ENCODE data around the gene LRRC53.
A peak's percentile ranks its signal among the peaks of the same experiment; 100 is the strongest.

Gene LRRC53

GRCh38 chr1:74496669-74497068, 15.7 kb downstream of the LRRC53 start:
- no peak for DNase-seq (ENCODE audit: low spot score)

GRCh38 chr1:74486036-74486435, 26.4 kb downstream of the LRRC53 start:
- no peak for DNase-seq (ENCODE audit: low spot score)

GRCh38 chr1:74485622-74486021, 26.8 kb downstream of the LRRC53 start:
- DNase-seq (ENCODE audit: low spot score) = no peak

GRCh38 chr1:74481607-74482006, 30.8 kb downstream of the LRRC53 start:
- DNase-seq (ENCODE audit: low spot score) = no peak

- DNase-seq (ENCODE audit: low spot score) = no peak
Observed at GRCh38 chr1:74480068-74480467, 32.3 kb downstream of the LRRC53 start.

GRCh38 chr1:74478979-74479378, 33.4 kb downstream of the LRRC53 start:
- no peak for DNase-seq (ENCODE audit: low spot score)

- no peak for DNase-seq (ENCODE audit: low spot score)
Observed at GRCh38 chr1:74474585-74474984, 37.8 kb downstream of the LRRC53 start.

- no peak for DNase-seq (ENCODE audit: low spot score)
Observed at GRCh38 chr1:74471470-74471869, 40.9 kb downstream of the LRRC53 start.

GRCh38 chr1:74470936-74471335, 41.5 kb downstream of the LRRC53 start:
- no peak for DNase-seq (ENCODE audit: low spot score)

GRCh38 chr1:74470251-74470650, 42.2 kb downstream of the LRRC53 start:
- no peak for DNase-seq (ENCODE audit: low spot score)

GRCh38 chr1:74468982-74469603, 43.3 kb downstream of the LRRC53 start:
- peak; percentile 36 for DNase-seq (ENCODE audit: low spot score)

GRCh38 chr1:74467786-74468377, 44.5 kb downstream of the LRRC53 start:
- no peak for DNase-seq (ENCODE audit: low spot score)

- DNase-seq (ENCODE audit: low spot score) = no peak
Observed at GRCh38 chr1:74465193-74465681, 47.2 kb downstream of the LRRC53 start.

- no peak for DNase-seq (ENCODE audit: low spot score)
Observed at GRCh38 chr1:74464037-74464436, 48.4 kb downstream of the LRRC53 start.

GRCh38 chr1:74463333-74463988, 49.0 kb downstream of the LRRC53 start:
- no peak for DNase-seq (ENCODE audit: low spot score)

- DNase-seq (ENCODE audit: low spot score) = no peak
Observed at GRCh38 chr1:74457253-74457652, 55.2 kb downstream of the LRRC53 start.

GRCh38 chr1:74455390-74455789, 57.0 kb downstream of the LRRC53 start:
- no peak for DNase-seq (ENCODE audit: low spot score)

- DNase-seq (ENCODE audit: low spot score) = no peak
Observed at GRCh38 chr1:74453277-74453676, 59.1 kb downstream of the LRRC53 start.

- no peak for DNase-seq (ENCODE audit: low spot score)
Observed at GRCh38 chr1:74452035-74452434, 60.4 kb downstream of the LRRC53 start.

GRCh38 chr1:74437035-74437434, 75.4 kb downstream of the LRRC53 start:
- no peak for DNase-seq (ENCODE audit: low spot score)

- no peak for DNase-seq (ENCODE audit: low spot score)
Observed at GRCh38 chr1:74436078-74436477, 76.3 kb downstream of the LRRC53 start.

GRCh38 chr1:74434321-74434720, 78.1 kb downstream of the LRRC53 start:
- DNase-seq (ENCODE audit: low spot score) = no peak

GRCh38 chr1:74432325-74432724, 80.1 kb downstream of the LRRC53 start:
- no peak for DNase-seq (ENCODE audit: low spot score)

Measured in hepatic stellate cell (primary cell).